Neural progenitor cell (in vitro differentiated cells): ENCODE measurements around the gene RIPPLY2.

Experiments
- EZH2phosphoT487 ChIP-seq: fragments of 200-600 bp; sonication (generic); IDR thresholded peaks from 2 replicates; pipeline ENCODE4 v1.6.1; 2017; ENCODE audit warnings: antibody characterized with exemption
- TF ChIP-seq, protein P1 (sequence below): fragments of 200-600 bp; sonication (generic); IDR thresholded peaks from 2 replicates; pipeline ENCODE4 v1.5.1; 2017; ENCODE audit warnings: antibody characterized with exemption, mild to moderate bottlenecking

DNA sequence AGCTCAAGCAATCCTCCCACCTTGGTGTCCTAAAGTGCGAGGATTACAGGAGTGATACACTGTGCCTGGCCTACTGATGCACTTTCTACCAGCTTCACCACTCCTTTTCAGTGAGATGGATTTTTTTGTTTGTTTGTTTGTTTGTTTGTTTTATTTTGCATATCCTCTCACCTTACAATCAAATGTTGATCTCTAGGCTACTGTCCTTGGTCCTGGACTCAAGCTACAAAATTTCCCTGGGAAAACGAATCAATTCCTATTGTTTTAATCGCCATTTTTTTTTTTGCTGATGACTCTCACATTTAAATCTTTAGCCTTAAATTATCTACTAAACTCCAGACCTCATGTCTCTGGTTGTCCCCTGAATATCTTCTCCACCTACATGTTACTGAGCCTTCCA is 3.5 kb upstream of the RIPPLY2 start:
- TF ChIP-seq, protein P1, sequence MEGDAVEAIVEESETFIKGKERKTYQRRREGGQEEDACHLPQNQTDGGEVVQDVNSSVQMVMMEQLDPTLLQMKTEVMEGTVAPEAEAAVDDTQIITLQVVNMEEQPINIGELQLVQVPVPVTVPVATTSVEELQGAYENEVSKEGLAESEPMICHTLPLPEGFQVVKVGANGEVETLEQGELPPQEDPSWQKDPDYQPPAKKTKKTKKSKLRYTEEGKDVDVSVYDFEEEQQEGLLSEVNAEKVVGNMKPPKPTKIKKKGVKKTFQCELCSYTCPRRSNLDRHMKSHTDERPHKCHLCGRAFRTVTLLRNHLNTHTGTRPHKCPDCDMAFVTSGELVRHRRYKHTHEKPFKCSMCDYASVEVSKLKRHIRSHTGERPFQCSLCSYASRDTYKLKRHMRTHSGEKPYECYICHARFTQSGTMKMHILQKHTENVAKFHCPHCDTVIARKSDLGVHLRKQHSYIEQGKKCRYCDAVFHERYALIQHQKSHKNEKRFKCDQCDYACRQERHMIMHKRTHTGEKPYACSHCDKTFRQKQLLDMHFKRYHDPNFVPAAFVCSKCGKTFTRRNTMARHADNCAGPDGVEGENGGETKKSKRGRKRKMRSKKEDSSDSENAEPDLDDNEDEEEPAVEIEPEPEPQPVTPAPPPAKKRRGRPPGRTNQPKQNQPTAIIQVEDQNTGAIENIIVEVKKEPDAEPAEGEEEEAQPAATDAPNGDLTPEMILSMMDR, result no peak
- TF ChIP-seq EZH2phosphoT487, result no peak
